ENCODE measurements around the gene PTTG1IP2.
A peak's percentile ranks its signal among the peaks of the same experiment; 100 is the strongest.

The PTTG1IP2 gene

GRCh38 chr7:90484706-90485105 is 15.3 kb downstream of the PTTG1IP2 start:
- no peak for FAIRE-seq

DNA sequence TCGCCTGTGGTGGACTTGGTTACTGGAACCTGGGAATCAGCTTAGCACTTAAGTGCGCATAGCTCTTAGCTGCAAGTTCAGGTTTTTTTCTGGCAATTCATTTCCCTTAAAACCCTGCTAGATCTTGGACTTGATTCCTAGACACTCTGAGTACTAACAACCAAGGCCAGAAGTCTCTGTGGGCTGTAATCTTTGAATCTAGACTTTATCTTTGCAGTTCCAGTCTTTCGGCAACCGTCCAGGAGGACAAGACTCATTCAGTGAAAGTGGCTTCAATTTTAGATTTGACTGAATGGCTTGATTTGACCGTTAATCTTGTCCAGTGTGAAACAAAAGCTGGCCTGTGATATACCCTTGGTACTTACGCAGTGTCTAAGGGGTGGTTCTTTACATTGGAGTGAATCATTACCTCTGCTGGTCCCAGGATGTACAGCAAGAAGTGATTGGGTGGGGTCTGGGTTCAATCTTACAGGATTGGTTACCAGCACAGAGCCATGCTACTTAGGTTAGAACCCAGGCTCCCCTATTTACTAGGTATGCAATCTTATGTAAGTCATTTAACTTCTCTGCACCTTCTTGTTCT is 16.4 kb downstream of the PTTG1IP2 start:
- FAIRE-seq, result no peak

DNA sequence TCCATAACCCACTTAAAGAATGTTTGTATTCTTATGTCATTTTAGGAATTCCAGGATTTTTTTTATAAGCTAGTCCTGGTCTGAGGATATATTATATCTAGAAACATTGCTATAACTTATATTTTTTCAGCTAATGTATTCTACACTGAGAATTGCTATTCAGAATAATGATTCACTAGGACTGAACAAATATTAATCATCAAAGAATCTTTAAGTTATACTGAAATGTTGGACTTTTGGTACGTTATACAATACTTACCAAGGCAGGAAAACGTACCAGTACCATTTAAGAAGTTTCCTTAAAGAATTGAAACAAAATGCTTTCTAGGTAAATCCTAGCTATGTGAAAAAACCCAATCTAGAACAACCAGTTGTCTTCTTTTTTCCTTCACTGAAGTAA is 18.4 kb downstream of the PTTG1IP2 start:
- no peak for FAIRE-seq

GRCh38 chr7:90488220-90488619 is 18.8 kb downstream of the PTTG1IP2 start:
- no peak for FAIRE-seq

- FAIRE-seq, result no peak
Measured at GRCh38 chr7:90492250-90492649, 22.8 kb downstream of the PTTG1IP2 start.

- FAIRE-seq, result no peak
Measured at GRCh38 chr7:90495241-90495640, 25.8 kb downstream of the PTTG1IP2 start.

DNA sequence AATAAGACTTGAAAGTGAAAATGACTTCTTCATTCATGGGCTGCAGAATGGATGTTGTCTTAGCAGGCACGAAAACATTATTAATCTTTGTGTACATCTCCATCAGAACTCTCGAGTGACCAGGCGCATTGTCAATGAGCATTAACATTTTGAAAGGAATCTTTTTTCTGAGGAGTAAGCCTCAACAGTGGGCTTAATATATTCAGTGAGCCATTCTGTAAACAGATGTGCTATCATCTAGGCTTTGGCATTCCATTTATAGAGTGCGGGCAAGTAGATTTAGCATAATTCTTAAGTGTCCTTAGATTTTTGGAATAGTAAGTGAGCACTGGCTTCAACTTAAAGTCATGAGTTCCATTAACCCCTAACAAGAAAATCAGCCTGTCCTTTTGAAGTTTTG is 33.1 kb downstream of the PTTG1IP2 start:
- no peak for FAIRE-seq

GRCh38 chr7:90503367-90503766 is 33.9 kb downstream of the PTTG1IP2 start:
- no peak for FAIRE-seq

DNA sequence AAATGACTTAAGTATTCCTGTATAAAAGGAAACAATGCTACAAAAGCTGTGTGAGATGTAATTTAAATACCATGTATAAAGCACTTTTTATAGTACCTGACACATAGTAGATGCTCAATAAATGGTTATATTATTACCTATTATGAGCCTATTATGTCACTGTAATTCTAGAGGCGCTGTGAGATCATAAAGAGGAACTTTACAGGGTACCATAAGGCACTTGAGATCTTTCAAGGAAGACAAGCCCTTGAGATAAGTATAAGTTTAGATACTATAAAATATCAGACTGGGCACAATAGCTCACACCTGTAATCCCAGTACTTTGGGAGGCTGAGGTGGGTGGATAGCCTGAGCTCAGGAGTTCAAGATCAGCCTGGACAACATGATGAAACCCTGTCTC is 38.3 kb downstream of the PTTG1IP2 start:
- no peak for FAIRE-seq

DNA sequence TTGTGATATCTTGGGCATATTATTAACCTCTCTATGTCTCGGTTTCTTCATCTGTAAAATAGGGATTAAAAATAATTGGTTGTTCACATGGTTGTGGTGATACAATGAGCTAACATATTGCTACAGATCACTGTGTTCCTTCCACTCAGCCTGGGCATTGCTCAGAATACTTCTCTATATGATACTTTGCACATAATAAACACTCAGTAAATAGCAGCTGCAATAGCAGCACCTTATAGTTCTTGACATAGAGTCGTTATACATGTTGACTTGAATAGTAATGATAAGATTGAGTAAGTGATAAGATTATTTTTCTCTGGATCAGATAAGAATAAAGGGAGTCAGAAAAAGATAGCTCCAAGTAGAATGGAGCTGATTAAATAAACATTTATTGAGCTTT is 42.3 kb downstream of the PTTG1IP2 start:
- no peak for FAIRE-seq

DNA sequence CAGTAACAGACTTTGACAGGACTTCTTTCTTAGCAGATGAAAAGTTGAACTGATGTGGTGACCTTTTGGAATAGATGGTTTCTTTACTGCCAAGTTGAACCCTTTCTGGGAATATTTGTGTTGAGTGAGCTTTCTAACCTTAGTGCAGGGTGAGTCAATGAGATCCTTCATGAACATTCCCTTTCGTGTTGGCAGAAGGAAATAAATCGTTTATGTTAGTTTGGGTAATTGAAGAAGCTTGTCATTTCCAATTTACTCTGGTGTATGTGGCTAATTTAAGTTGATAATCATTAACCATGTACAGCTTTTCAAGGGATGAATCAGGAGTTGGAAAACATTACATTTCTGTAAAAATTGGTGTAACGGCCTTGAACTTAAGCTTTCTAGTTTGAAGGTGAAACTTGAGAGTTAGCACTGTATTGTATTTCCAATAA is 43.4 kb downstream of the PTTG1IP2 start:
- FAIRE-seq, result no peak

DNA sequence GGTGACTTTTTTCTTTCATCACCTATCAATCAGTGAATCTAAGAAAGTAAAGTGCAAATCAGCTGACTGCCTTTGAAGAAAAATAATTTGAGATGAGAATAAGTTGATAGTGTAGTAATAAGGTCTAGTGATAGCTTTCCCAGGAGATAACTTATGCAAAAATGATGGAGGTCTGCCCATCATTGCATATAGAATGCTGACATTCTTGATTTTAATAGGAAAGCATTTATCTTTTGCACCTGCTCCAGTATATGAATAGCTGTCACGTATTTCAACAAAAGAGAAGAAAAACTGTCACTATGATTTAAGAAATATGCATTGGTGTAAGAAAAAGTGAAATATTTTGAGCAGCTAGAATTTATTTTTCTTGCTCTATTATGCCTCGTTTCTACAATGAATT is 46.8 kb downstream of the PTTG1IP2 start:
- no peak for FAIRE-seq

DNA sequence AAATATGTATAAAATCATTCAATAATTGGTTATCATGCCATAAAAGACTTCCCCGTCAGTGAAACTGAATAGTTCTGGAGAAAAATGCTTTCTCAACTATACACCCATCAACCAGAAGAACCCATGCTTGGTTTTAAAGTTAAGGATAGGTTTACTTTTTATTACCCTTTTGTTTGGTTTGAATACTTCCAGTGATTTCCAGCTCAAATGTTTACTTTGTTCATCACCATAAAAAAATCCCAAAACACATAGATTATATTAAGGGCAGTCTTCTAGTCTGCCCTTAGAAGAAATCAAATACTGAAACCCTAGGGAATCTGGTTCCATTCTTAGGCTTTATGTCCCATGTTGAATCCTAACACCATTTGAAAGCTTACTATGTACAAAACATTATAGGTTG is 49.2 kb downstream of the PTTG1IP2 start:
- no peak for FAIRE-seq

DNA sequence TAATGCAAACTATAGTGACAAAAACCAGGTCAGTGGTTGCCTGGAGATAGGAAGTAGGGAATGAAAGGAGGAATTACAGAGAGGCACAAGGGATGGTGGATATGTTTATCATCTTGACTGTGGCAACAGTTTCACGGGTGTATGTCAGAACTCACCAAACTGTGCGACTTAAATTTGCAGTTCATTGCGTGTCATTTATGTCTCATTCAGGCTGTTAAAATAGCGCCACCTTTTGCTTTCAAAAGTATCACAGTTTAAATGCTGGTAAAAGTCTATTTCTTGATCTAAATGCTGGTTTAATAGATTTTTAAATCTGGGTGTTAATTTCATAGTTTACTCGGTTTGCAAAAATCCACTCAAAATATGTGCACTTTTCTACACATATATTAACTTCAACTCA is 51.0 kb downstream of the PTTG1IP2 start:
- no peak for FAIRE-seq

- no peak for FAIRE-seq
Measured at GRCh38 chr7:90530263-90530662, 60.8 kb downstream of the PTTG1IP2 start.

DNA sequence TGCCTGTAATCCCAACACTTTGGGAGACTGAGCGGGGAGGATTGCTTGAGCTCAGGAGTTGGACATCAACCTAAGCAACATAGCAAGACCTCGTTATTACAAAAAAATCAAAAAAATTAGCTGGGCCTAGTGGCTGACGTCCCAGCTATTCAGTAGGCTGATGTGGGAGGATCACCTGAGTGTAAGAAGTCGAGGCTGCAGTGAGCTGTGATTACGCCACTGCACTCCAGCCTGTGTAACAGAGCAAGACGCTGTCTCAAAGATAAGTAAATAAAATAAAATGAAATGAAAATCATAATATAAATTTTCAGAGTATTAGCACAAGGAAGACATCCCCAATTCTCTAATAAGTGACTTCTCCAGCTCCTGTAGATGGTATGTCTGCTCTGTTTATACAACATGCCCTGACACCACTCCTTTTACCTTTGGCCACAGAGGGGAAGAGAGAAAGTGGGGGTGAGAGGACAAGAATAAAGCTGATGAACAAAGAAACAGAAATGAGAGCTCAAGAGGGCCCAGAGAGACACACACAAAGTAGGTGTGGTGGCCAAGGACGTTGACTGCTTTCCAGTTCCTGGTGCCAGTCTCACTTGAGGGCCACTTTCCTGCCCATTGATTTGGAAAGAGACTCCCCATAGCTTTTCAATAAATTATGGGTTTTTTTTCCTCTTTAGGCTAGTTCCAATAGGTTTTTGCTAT is 62.9 kb downstream of the PTTG1IP2 start:
- FAIRE-seq, result no peak

GRCh38 chr7:90536449-90536848 is 67.0 kb downstream of the PTTG1IP2 start:
- FAIRE-seq, result no peak

GRCh38 chr7:90538405-90538804 is 69.0 kb downstream of the PTTG1IP2 start:
- no peak for FAIRE-seq

DNA sequence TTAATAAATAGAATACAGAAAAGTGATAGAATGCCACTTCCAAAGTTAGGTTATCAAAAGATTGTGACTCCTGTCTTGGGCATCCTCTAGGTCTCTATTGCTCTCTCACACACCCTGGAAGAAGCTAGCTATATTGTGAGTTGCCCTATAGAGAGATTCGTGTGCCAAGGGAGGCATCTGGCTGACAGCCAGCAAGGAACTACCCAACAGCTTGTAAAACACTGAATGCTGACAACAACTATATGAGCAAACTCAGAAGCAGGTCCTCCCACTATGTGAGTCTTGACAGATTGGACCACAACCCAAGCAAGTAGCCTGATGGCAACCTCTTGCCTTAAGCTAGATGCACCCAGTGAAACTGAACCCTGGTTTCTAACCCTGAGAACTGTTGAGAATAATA is 71.0 kb downstream of the PTTG1IP2 start:
- no peak for FAIRE-seq

DNA sequence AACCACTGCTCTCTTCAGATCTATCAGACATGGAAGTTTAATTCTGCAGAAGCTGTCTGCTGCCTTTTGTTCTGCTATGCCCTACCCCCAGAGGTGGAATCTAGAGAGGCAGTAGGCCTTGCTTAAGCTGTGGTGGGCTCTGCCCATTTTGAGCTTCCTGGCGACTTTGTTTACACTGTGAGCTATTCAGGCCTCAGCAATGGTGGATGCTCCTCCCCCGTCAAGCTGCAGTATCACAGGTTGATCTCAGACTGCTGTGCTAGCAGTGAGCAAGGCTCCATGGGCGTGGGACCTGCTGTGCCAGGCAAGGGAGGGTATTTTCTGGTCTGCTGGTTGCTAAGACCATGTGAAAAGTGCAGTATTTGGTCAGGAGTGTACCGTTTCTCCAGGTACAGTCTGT is 81.6 kb downstream of the PTTG1IP2 start:
- no peak for FAIRE-seq

DNA sequence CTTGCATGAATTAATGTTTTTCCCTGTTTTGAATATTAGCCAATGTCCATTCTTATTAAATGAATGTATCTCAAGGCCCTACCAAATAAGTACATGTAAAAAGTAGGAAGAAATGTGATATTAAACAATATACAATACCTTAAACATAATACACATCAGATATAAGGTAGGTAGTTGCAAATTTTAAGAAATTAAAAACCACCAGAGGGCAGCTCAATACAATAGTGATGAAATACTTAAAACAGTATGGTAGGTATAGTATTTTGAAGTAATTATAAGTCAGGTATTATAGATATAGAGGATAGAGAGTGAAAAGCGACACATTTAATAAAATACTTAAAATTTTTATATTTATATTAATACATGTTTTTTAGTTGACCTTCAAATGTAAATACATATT is 83.1 kb downstream of the PTTG1IP2 start:
- peak; percentile 51 for FAIRE-seq

- no peak for FAIRE-seq
Measured at GRCh38 chr7:90560730-90561129, 91.3 kb downstream of the PTTG1IP2 start.
